ENCODE data around the gene CPT1B. TPM values are rescaled to one million over a fixed set of nuclear protein-coding genes. Genes with fewer than 3 reads are reported as not detected.

Gene CPT1B
- total and polyA plus RNA-seq, 2 of the 8 experiments (the other 6 are each of a cell fraction or from before 2014, with no cell fraction given): 34.2 to 36.2 TPM

DNA sequence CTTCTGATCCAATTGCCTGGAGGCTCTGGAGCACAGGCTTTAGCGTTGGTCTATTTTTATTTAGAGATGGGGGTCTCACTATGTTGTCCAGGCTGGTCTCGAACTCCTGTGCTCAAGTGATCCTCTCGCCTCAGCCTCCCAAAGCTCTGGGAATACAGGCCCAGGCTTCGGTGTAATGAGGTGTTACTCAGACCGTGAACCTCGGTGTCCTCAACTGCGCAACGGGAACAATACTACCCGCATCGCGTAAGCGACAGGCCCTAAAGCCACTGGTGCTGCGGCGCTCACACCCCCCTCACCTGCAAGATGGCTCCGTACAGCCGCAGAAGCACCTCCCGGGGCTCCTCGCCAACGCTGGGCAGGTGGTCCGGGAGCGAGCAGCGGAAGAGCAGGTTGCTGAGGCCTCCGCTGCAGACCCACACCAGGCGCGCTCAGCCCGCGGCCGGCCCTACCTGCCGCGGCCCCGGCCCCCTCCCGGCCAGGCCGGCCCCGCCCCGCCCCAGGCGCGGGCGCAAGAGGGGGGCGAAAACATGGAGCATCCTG lies 3.8 kb upstream of the CPT1B start (continued):
- TF ChIP-seq EP300 (IDR thresholded peaks at IDR 0.05; ENCODE audit: borderline replicate concordance in 1 of 2, low read depth in 2 of 2, low read length in 2 of 2) (no peak), KDM4A (IDR thresholded peaks at IDR 0.05; ENCODE audit: low read depth, low read length, severe bottlenecking) (peak; percentile 48), CEBPB (IDR thresholded peaks at IDR 0.05; ENCODE audit: low read depth, low read length) (no peak), SAP30 (IDR thresholded peaks at IDR 0.05; ENCODE audit: insufficient read depth, insufficient replicate concordance, low read length) (no peak), SUZ12 (IDR thresholded peaks at IDR 0.05; ENCODE audit: low read length) (no peak), HDAC6 (IDR thresholded peaks at IDR 0.05; ENCODE audit: low read depth, low read length) (no peak), BCL11A (IDR thresholded peaks at IDR 0.05; ENCODE audit: low read depth in 2 of 2, low read length in 2 of 2) (no peak), POLR2AphosphoS5 (IDR thresholded peaks at IDR 0.05; ENCODE audit: low read depth, low read length) (no peak; the same call in 1 of the 2 replicates)
- TF ChIP-seq, protein P1, sequence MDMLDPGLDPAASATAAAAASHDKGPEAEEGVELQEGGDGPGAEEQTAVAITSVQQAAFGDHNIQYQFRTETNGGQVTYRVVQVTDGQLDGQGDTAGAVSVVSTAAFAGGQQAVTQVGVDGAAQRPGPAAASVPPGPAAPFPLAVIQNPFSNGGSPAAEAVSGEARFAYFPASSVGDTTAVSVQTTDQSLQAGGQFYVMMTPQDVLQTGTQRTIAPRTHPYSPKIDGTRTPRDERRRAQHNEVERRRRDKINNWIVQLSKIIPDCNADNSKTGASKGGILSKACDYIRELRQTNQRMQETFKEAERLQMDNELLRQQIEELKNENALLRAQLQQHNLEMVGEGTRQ (IDR thresholded peaks at IDR 0.05; ENCODE audit: low read length): no peak
- TF ChIP-seq, protein P2, sequence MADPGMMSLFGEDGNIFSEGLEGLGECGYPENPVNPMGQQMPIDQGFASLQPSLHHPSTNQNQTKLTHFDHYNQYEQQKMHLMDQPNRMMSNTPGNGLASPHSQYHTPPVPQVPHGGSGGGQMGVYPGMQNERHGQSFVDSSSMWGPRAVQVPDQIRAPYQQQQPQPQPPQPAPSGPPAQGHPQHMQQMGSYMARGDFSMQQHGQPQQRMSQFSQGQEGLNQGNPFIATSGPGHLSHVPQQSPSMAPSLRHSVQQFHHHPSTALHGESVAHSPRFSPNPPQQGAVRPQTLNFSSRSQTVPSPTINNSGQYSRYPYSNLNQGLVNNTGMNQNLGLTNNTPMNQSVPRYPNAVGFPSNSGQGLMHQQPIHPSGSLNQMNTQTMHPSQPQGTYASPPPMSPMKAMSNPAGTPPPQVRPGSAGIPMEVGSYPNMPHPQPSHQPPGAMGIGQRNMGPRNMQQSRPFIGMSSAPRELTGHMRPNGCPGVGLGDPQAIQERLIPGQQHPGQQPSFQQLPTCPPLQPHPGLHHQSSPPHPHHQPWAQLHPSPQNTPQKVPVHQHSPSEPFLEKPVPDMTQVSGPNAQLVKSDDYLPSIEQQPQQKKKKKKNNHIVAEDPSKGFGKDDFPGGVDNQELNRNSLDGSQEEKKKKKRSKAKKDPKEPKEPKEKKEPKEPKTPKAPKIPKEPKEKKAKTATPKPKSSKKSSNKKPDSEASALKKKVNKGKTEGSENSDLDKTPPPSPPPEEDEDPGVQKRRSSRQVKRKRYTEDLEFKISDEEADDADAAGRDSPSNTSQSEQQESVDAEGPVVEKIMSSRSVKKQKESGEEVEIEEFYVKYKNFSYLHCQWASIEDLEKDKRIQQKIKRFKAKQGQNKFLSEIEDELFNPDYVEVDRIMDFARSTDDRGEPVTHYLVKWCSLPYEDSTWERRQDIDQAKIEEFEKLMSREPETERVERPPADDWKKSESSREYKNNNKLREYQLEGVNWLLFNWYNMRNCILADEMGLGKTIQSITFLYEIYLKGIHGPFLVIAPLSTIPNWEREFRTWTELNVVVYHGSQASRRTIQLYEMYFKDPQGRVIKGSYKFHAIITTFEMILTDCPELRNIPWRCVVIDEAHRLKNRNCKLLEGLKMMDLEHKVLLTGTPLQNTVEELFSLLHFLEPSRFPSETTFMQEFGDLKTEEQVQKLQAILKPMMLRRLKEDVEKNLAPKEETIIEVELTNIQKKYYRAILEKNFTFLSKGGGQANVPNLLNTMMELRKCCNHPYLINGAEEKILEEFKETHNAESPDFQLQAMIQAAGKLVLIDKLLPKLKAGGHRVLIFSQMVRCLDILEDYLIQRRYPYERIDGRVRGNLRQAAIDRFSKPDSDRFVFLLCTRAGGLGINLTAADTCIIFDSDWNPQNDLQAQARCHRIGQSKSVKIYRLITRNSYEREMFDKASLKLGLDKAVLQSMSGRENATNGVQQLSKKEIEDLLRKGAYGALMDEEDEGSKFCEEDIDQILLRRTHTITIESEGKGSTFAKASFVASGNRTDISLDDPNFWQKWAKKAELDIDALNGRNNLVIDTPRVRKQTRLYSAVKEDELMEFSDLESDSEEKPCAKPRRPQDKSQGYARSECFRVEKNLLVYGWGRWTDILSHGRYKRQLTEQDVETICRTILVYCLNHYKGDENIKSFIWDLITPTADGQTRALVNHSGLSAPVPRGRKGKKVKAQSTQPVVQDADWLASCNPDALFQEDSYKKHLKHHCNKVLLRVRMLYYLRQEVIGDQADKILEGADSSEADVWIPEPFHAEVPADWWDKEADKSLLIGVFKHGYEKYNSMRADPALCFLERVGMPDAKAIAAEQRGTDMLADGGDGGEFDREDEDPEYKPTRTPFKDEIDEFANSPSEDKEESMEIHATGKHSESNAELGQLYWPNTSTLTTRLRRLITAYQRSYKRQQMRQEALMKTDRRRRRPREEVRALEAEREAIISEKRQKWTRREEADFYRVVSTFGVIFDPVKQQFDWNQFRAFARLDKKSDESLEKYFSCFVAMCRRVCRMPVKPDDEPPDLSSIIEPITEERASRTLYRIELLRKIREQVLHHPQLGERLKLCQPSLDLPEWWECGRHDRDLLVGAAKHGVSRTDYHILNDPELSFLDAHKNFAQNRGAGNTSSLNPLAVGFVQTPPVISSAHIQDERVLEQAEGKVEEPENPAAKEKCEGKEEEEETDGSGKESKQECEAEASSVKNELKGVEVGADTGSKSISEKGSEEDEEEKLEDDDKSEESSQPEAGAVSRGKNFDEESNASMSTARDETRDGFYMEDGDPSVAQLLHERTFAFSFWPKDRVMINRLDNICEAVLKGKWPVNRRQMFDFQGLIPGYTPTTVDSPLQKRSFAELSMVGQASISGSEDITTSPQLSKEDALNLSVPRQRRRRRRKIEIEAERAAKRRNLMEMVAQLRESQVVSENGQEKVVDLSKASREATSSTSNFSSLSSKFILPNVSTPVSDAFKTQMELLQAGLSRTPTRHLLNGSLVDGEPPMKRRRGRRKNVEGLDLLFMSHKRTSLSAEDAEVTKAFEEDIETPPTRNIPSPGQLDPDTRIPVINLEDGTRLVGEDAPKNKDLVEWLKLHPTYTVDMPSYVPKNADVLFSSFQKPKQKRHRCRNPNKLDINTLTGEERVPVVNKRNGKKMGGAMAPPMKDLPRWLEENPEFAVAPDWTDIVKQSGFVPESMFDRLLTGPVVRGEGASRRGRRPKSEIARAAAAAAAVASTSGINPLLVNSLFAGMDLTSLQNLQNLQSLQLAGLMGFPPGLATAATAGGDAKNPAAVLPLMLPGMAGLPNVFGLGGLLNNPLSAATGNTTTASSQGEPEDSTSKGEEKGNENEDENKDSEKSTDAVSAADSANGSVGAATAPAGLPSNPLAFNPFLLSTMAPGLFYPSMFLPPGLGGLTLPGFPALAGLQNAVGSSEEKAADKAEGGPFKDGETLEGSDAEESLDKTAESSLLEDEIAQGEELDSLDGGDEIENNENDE (IDR thresholded peaks at IDR 0.05; ENCODE audit: insufficient replicate concordance, low read length): no peak
